GM12874 (cell line): ENCODE results near the gene ATN1.

Source experiments
- CTCF ChIP-seq: IDR thresholded peaks from 2 replicates; pipeline ENCODE4 v1.5.1; 2011; ENCODE audit warnings: low read depth, mild to moderate bottlenecking, control low read depth, low read length, moderate library complexity; ENCODE audit not compliant: insufficient read depth

The ATN1 gene

GRCh38 chr12:6987956-6988553 lies 60.3 kb downstream of the ATN1 start:
- TF ChIP-seq CTCF = no peak
